Endothelial cell of umbilical vein (primary cell): ENCODE results near the gene GRAMD2B. TPM values are rescaled to one million over a fixed set of nuclear protein-coding genes. Genes with fewer than 3 reads are reported as not detected.

Experiments
- BruUV-seq: library from RNA; stranded (reverse); fragments of 400-500 nt; replicated peaks from 2 replicates; lab custom pipeline; 2021; lab: Mats Ljungman, UMichigan
- CTCF ChIA-PET: fragments of 300-600, 350-600 bp; sonication (Branson Sonifier 250); formaldehyde crosslinking; loops from one replicate; lab custom pipeline; 2021; ENCODE audit warnings: antibody characterized with exemption, inconsistent platforms; lab: Charles Lee
- POLR2A ChIA-PET: fragments of 300-600, 350-600 bp; sonication (Branson Sonifier 250); formaldehyde crosslinking; loops from one replicate; lab custom pipeline; 2021; ENCODE audit warnings: antibody characterized with exemption, inconsistent platforms; lab: Charles Lee
- DNase-seq: peaks from one replicate; pipeline ENCODE4 v3.0.0-alpha.2; 2011; ENCODE audit warnings: low read depth, low spot score
- FAIRE-seq: peaks from 2 replicates; lab custom pipeline; 2011; peaks lifted over from hg19 to GRCh38; lab: Jason Lieb, UNC
- H2AFZ ChIP-seq: 2 replicates; pipeline ENCODE4 v1.6.0; 2012; ENCODE audit warnings: low read depth, low read length, control low read depth, inconsistent platforms
- H3K27ac ChIP-seq: 2 replicates; pipeline ENCODE4 v1.5.1; 2011; ENCODE audit warnings: low read depth, mild to moderate bottlenecking, control low read depth, low read length, moderate library complexity; ENCODE audit not compliant: insufficient read depth
- H3K27me3 ChIP-seq, 2 experiments: 2 replicates each; pipeline versions ENCODE4 v1.6.0 to v1.6.1; 2011; ENCODE audit warnings: low read length in 2 of 2, mixed read lengths in 1 of 2; ENCODE audit not compliant: control insufficient read depth in 2 of 2, insufficient read depth in 2 of 2
- H3K36me3 ChIP-seq, 2 experiments: 2 replicates in 1 of 2; 3 replicates in 1 of 2; pipeline ENCODE4 v1.5.1; 2011; ENCODE audit warnings: low read length in 2 of 2, mild to moderate bottlenecking in 1 of 2, moderate library complexity in 1 of 2; ENCODE audit not compliant: control insufficient read depth in 2 of 2, insufficient read depth in 2 of 2; ENCODE audit errors: extremely low read depth in 1 of 2
- H3K4me1 ChIP-seq: 3 replicates; pipeline ENCODE4 v1.5.1; 2011; ENCODE audit warnings: mild to moderate bottlenecking, low read length; ENCODE audit not compliant: control insufficient read depth, insufficient read depth; ENCODE audit errors: extremely low read depth
- H3K4me2 ChIP-seq: 2 replicates; pipeline ENCODE4 v1.6.1; 2011; ENCODE audit warnings: low read length, control low read depth, mixed read lengths; ENCODE audit not compliant: insufficient read depth
- H3K4me3 ChIP-seq, 3 experiments: fragments of 200-600 bp in 1 of 3; sonication (generic), shearing (Covaris generic) in 1 of 3; replicated peaks in 1 of 3; 2 replicates each; pipeline ENCODE4 v1.5.1; 2011 to 2016; ENCODE audit warnings: control low read depth in 3 of 3, low read length in 3 of 3, mild to moderate bottlenecking in 2 of 3, inconsistent platforms in 1 of 3, low read depth in 1 of 3, moderate library complexity in 1 of 3; ENCODE audit not compliant: insufficient read depth in 1 of 3
- H3K79me2 ChIP-seq: 2 replicates; pipeline ENCODE4 v1.6.0; 2012; ENCODE audit warnings: low read length, inconsistent platforms; ENCODE audit not compliant: control insufficient read depth, insufficient read depth
- H3K9ac ChIP-seq: replicated peaks from 2 replicates; pipeline ENCODE3; 2011; ENCODE audit warnings: low read length, control low read depth; ENCODE audit not compliant: insufficient read depth; ENCODE audit errors: extremely low read depth
- H3K9me1 ChIP-seq: replicated peaks from 3 replicates; pipeline ENCODE4 v1.6.0; 2011; ENCODE audit warnings: mild to moderate bottlenecking, low read length; ENCODE audit not compliant: control insufficient read depth, insufficient read depth; ENCODE audit errors: extremely low read depth
- H3K9me3 ChIP-seq: replicated peaks from 2 replicates; pipeline ENCODE4 v1.5.1; 2012; ENCODE audit warnings: low read length, inconsistent platforms; ENCODE audit not compliant: control insufficient read depth, insufficient read depth
- H4K20me1 ChIP-seq: replicated peaks from 2 replicates; pipeline ENCODE3; 2011; ENCODE audit warnings: mild to moderate bottlenecking, low read length; ENCODE audit not compliant: control insufficient read depth, insufficient read depth; ENCODE audit errors: extremely low read depth
- EZH2 ChIP-seq: IDR thresholded peaks from 2 replicates; pipeline ENCODE4 v1.6.1; 2012; ENCODE audit warnings: borderline replicate concordance, low read depth, mild to moderate bottlenecking, moderate library complexity, low read length, inconsistent platforms; ENCODE audit not compliant: severe bottlenecking
- FOS ChIP-seq: IDR thresholded peaks from 2 replicates; pipeline ENCODE4 v1.6.1; 2011; ENCODE audit warnings: mild to moderate bottlenecking, low read length, moderate library complexity, borderline replicate concordance; ENCODE audit not compliant: insufficient read depth
- GATA2 ChIP-seq: IDR thresholded peaks from 2 replicates; pipeline ENCODE4 v1.7.0; 2011; ENCODE audit warnings: low read depth, mild to moderate bottlenecking, moderate library complexity, mixed read lengths, low read length; ENCODE audit not compliant: insufficient read length, insufficient read depth
- JUN ChIP-seq: IDR thresholded peaks from 2 replicates; pipeline ENCODE4 v1.6.1; 2011; ENCODE audit warnings: borderline replicate concordance, low read depth; ENCODE audit not compliant: insufficient read length, insufficient read depth
- MYC ChIP-seq: IDR thresholded peaks from one replicate; pipeline ENCODE4 v1.6.1; 2011; ENCODE audit warnings: mild to moderate bottlenecking, low read depth, low read length
- POLR2A ChIP-seq: IDR thresholded peaks from 2 replicates; pipeline ENCODE4 v1.6.1; 2012; ENCODE audit warnings: low read depth, mild to moderate bottlenecking, control low read depth, low read length
- dilution Hi-C: fragments of 300-500 bp; cut with MboI; formaldehyde crosslinking; loops from one replicate; pipeline ENCODE4 v1.15.0; 2019; ENCODE audit warnings: low sequenced_read_pairs; ENCODE audit not compliant: extremely low pct_ligation_motif_present
- intact Hi-C: fragments of 100-400 bp; cut with micrococcal nuclease; formaldehyde crosslinking; loops from one replicate; pipeline ENCODE4 v1.10.0; 2022
- polyA plus RNA-seq, 4 experiments: library from polyadenylated mRNA; depleted of rRNA in 3 of 4; stranded (reverse) in 3 of 4; unstranded in 1 of 4; fragments of >200 nt; gene quantifications; 2 replicates each; pipeline versions ENCODE4 v1.2.1 to v1.2.3, GENCODE V29; 2011 to 2012; ENCODE audit warnings: missing spikeins in 1 of 4
- total RNA-seq: library from RNA; stranded (reverse); gene quantifications from 2 replicates; pipeline ENCODE4 v1.2.3, GENCODE V29; 2021
- TF ChIP-seq, protein P1 (sequence below), 2 donors: IDR thresholded peaks; 1 replicate in 1 of 2; 2 replicates in 1 of 2; pipeline ENCODE4 v1.5.1; 2011; ENCODE audit warnings: low read length in 2 of 2, mild to moderate bottlenecking in 2 of 2, moderate library complexity in 2 of 2, control low read depth in 1 of 2, inconsistent platforms in 1 of 2, low read depth in 1 of 2; ENCODE audit not compliant: insufficient read depth in 1 of 2; ENCODE audit errors: extremely low read depth in 1 of 2
- TF ChIP-seq, protein P2 (sequence below): IDR thresholded peaks from 2 replicates; pipeline ENCODE4 v1.6.1; 2011; ENCODE audit not compliant: insufficient read depth, insufficient read length

The GRAMD2B gene
- total and polyA plus RNA-seq, 2 donors (not counting 3 experiments of a cell fraction or from before 2014, with no cell fraction given): 2.0 to 5.5 TPM

DNA sequence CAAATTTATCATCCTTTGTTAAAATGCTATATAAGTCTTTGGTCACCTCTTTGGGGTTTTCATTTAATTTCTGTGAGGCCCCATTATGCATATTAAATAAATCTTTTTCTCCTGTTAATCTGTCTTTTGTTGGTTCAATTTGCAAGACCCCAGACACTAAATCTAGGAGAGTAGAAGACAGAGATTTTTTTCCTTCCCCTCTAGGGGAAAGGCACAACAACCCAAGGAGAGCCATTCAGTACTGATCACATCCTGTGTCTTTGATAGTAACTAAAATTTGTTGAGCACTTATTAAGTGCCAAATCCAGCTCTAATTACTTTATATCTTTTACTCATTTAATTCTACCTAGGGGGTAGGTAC is 97.4 kb downstream of the GRAMD2B start:
- Histone ChIP-seq H3K4me1 (peaks cover 1% of the 10 kb centered on the region), H3K9ac (no peak overlapping the region), H4K20me1 (no peaks in the 10 kb centered on the region), H3K9me1 (no peaks in the 10 kb centered on the region), H3K79me2 (no peaks in the 10 kb centered on the region), H2AFZ (no peak overlapping the region), H3K27me3 (no peaks in the 10 kb centered on the region), H3K36me3 (no peaks in the 10 kb centered on the region), H3K4me3 (no peak overlapping the region), H3K4me2 (no peak overlapping the region), H3K9me3 (no peaks in the 10 kb centered on the region), H3K27ac (no peak overlapping the region)
- DNase-seq (no peak), FAIRE-seq (no peak)
- intact Hi-C loops: no loop called here
- dilution Hi-C loops: no loop called here
- no TSS peak for BruUV-seq
- ChIA-PET CTCF (interaction anchor here (1.2 to 2.3 kb wide), 4 partner anchors 11 to 166 kb away, joined by 3 to 11 read pairs (median 5); no protein-coding TSS in a partner anchor), POLR2A (no interaction called here)
- TF ChIP-seq, protein P1, sequence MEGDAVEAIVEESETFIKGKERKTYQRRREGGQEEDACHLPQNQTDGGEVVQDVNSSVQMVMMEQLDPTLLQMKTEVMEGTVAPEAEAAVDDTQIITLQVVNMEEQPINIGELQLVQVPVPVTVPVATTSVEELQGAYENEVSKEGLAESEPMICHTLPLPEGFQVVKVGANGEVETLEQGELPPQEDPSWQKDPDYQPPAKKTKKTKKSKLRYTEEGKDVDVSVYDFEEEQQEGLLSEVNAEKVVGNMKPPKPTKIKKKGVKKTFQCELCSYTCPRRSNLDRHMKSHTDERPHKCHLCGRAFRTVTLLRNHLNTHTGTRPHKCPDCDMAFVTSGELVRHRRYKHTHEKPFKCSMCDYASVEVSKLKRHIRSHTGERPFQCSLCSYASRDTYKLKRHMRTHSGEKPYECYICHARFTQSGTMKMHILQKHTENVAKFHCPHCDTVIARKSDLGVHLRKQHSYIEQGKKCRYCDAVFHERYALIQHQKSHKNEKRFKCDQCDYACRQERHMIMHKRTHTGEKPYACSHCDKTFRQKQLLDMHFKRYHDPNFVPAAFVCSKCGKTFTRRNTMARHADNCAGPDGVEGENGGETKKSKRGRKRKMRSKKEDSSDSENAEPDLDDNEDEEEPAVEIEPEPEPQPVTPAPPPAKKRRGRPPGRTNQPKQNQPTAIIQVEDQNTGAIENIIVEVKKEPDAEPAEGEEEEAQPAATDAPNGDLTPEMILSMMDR (IDR thresholded peaks at IDR 0.05; ENCODE audit: extremely low read depth in 1 of 2, insufficient read depth in 1 of 2, low read depth in 1 of 2, low read length in 2 of 2): no peak
- no peak for TF ChIP-seq MYC
- no peak for TF ChIP-seq EZH2
- TF ChIP-seq JUN: no peak
- TF ChIP-seq, protein P2, sequence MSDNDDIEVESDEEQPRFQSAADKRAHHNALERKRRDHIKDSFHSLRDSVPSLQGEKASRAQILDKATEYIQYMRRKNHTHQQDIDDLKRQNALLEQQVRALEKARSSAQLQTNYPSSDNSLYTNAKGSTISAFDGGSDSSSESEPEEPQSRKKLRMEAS: no peak
- TF ChIP-seq POLR2A: no peak
- no peak for TF ChIP-seq FOS
- TF ChIP-seq GATA2: no peak
